CD14-positive monocyte (primary cell): ENCODE data around the gene CALM1. TPM values are rescaled to one million over a fixed set of nuclear protein-coding genes. Genes with fewer than 3 reads are reported as not detected.

Source experiments
- DNase-seq, 3 donors: peaks; one replicate each; pipeline ENCODE4 v3.0.0-alpha.2; 2011 to 2022
- H2AFZ ChIP-seq: 2 replicates; pipeline ENCODE4 v1.6.0; 2012; ENCODE audit warnings: mild to moderate bottlenecking, low read depth, low read length, inconsistent platforms; ENCODE audit not compliant: insufficient read depth, poor library complexity, severe bottlenecking
- H3K27ac ChIP-seq, 2 donors: 1 replicate in 1 of 2; 2 replicates in 1 of 2; pipeline ENCODE4 v1.5.1; 2012 to 2013; ENCODE audit warnings: low read length in 2 of 2, control low read depth in 1 of 2, inconsistent platforms in 1 of 2, low read depth in 1 of 2, mild to moderate bottlenecking in 1 of 2
- H3K27me3 ChIP-seq, 2 donors: one replicate each; pipeline versions ENCODE4 v1.6.0 to v1.6.1; 2011 to 2013; ENCODE audit warnings: low read length in 2 of 2; ENCODE audit not compliant: control insufficient read depth in 2 of 2, insufficient read depth in 2 of 2
- H3K36me3 ChIP-seq, 2 donors: replicated peaks in 1 of 2; 1 replicate in 1 of 2; 2 replicates in 1 of 2; pipeline versions ENCODE4 v1.5.1 to v1.6.1; 2012 to 2013; ENCODE audit warnings: low read length in 2 of 2, control low read depth in 1 of 2, inconsistent platforms in 1 of 2, mild to moderate bottlenecking in 1 of 2; ENCODE audit not compliant: insufficient read depth in 2 of 2, control insufficient read depth in 1 of 2
- H3K4me1 ChIP-seq, 2 donors: 1 replicate in 1 of 2; 2 replicates in 1 of 2; pipeline versions ENCODE4 v1.5.1 to v1.6.1; 2012 to 2013; ENCODE audit warnings: low read length in 2 of 2, control low read depth in 1 of 2, inconsistent platforms in 1 of 2, mild to moderate bottlenecking in 1 of 2, moderate library complexity in 1 of 2; ENCODE audit not compliant: insufficient read depth in 2 of 2, control insufficient read depth in 1 of 2
- H3K4me2 ChIP-seq: replicated peaks from 2 replicates; pipeline ENCODE3; 2012; ENCODE audit warnings: low read length, moderate library complexity, mild to moderate bottlenecking; ENCODE audit not compliant: poor library complexity, severe bottlenecking; ENCODE audit errors: extremely low read depth
- H3K4me3 ChIP-seq, 3 experiments: fragments of 200-600 bp in 1 of 3; sonication (generic) in 1 of 3; replicated peaks in 1 of 3; 1 replicate in 2 of 3; 2 replicates in 1 of 3; pipeline ENCODE4 v1.5.1; 2011 to 2013; ENCODE audit warnings: low read length in 3 of 3, mild to moderate bottlenecking in 3 of 3, control low read depth in 2 of 3, low read depth in 2 of 3, inconsistent platforms in 1 of 3, moderate library complexity in 1 of 3
- H3K79me2 ChIP-seq: 2 replicates; pipeline ENCODE4 v1.6.0; 2012; ENCODE audit warnings: mild to moderate bottlenecking, control low read depth, inconsistent platforms, low read length, moderate library complexity; ENCODE audit not compliant: insufficient read depth
- H3K9ac ChIP-seq: 2 replicates; pipeline ENCODE4 v1.6.0; 2017; ENCODE audit warnings: low read length, mild to moderate bottlenecking; ENCODE audit not compliant: insufficient read depth, poor library complexity, severe bottlenecking
- H3K9me3 ChIP-seq, 2 donors: replicated peaks in 1 of 2; 1 replicate in 1 of 2; 2 replicates in 1 of 2; pipeline versions ENCODE4 v1.5.1 to v1.6.1; 2012 to 2013; ENCODE audit warnings: low read length in 2 of 2, control low read depth in 1 of 2; ENCODE audit not compliant: control insufficient read depth in 1 of 2, insufficient read depth in 1 of 2
- H4K20me1 ChIP-seq: 2 replicates; pipeline ENCODE4 v1.6.0; 2012; ENCODE audit warnings: mild to moderate bottlenecking, low read length, control low read depth, moderate library complexity; ENCODE audit not compliant: insufficient read depth
- H3K27ac Mint-ChIP-seq, 7 donors: one replicate each; pipeline ENCODE4 v1.8.0; 2020; ENCODE audit warnings: mild to moderate bottlenecking in 7 of 7, mixed read lengths in 7 of 7, moderate library complexity in 6 of 7, inconsistent platforms in 2 of 7
- H3K27me3 Mint-ChIP-seq, 3 donors: one replicate each; pipeline ENCODE4 v1.8.0; 2021 to 2022; ENCODE audit warnings: low read depth in 3 of 3, mild to moderate bottlenecking in 3 of 3, mixed read lengths in 3 of 3, moderate library complexity in 3 of 3, inconsistent platforms in 1 of 3
- H3K36me3 Mint-ChIP-seq, 2 donors: one replicate each; pipeline ENCODE4 v1.8.0; 2020; ENCODE audit warnings: mixed read lengths in 2 of 2, inconsistent platforms in 1 of 2, mild to moderate bottlenecking in 1 of 2
- H3K4me1 Mint-ChIP-seq: one replicate; pipeline ENCODE4 v1.8.0; 2020; ENCODE audit warnings: mild to moderate bottlenecking, mixed read lengths
- H3K4me3 Mint-ChIP-seq, 2 donors: one replicate each; pipeline ENCODE4 v1.8.0; 2020; ENCODE audit warnings: mild to moderate bottlenecking in 2 of 2, mixed read lengths in 2 of 2, moderate library complexity in 1 of 2
- H3K9me3 Mint-ChIP-seq, 7 donors: one replicate each; pipeline ENCODE4 v1.8.0; 2020 to 2022; ENCODE audit warnings: mixed read lengths in 7 of 7, mild to moderate bottlenecking in 6 of 7, moderate library complexity in 6 of 7, inconsistent platforms in 2 of 7
- WGBS: methylation state at CpG from one replicate; pipeline ENCODE4 v1.1.5; 2013; ENCODE audit warnings: missing lambda C conversion rate; ENCODE audit not compliant: insufficient coverage; 5-methylcytosine and 5-hydroxymethylcytosine counted together
- intact Hi-C, 2 donors: fragments of 100-400 bp; cut with micrococcal nuclease; formaldehyde crosslinking; loops; one replicate each; pipeline versions ENCODE4 v1.15.0 to v1.15.1; 2023
- polyA plus RNA-seq, 3 donors: library from polyadenylated mRNA; depleted of rRNA in 1 of 3; unstranded in 2 of 3; stranded (reverse) in 1 of 3; fragments of 300-500 nt in 2 of 3; fragments of >200 nt in 1 of 3; fragmentation: Illumina TruSeq in 2 of 3; gene quantifications; 1 replicate in 2 of 3; 2 replicates in 1 of 3; pipeline ENCODE4 v1.2.3, GENCODE V29; 2012 to 2021
- TF ChIP-seq, protein P1 (sequence below): fragments of 200-600 bp; IDR thresholded peaks from one replicate; pipeline ENCODE4 v1.8.0; 2022; ENCODE audit warnings: antibody characterized with exemption, mild to moderate bottlenecking

The CALM1 gene
- polyA plus RNA-seq, 3 donors, result 277 to 912 (median 906) TPM

DNA sequence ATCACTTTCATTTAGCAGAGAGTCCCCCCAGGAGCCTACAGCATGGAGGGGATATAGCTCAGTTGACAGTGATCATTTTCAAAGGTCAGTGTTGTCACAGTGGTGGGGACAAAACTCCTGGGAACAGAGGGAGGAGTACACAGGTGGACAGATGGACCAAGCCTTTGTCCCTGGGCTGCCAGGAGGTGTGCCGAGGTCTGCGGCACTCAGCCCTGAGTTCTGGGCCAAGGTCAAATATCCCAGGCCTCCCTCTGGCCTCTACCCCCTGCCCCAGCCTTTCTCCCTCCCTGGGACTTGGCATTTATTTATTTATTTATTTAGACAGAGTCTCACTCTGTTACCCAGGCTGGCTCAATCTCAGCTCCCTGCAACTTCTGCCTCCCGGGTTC is 24.8 kb downstream of the CALM1 start:
- peaks cover 0 to 8% (median 3%) of the 10 kb centered on the region in 7 donors for H3K9me3 Mint-ChIP-seq
- H3K27me3 Mint-ChIP-seq, result peaks cover 0 to 2% (median 0%) of the 10 kb centered on the region in 3 donors
- no CpG with 5 or more reads among the region's 3 CpGs for WGBS

DNA sequence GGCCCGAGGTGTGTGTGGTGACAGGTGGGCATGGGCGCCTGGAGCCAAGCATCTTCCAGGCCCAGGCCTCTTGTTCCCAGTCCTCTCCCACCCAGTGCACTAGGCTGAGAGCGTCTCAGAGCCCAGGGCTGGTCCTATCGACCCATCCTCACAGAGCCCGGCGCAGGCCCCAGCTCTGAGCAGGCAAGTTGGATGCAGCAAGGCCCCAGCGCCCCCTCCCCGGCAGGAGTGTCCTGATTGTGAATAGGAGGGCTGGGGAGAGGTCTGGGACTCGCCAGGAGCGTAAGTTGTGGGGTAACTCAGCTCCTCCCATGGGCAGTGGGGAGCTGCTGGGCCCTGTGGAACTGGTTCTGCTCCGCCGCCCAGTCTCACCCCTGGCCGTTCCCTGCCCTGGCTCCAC is 26.3 kb downstream of the CALM1 start:
- no peaks in the 10 kb centered on the region for H3K79me2 ChIP-seq
- Mint-ChIP-seq H3K36me3 (no peaks in the 10 kb centered on the region), H3K27me3 (no peaks in the 10 kb centered on the region), H3K4me1 (no peaks in the 10 kb centered on the region), H3K4me3 (no peak overlapping the region), H3K9me3 (peaks cover 0 to 4% (median under 1%) of the 10 kb centered on the region in 7 donors), H3K27ac (no peak overlapping the region)
- H4K20me1 ChIP-seq, result no peaks in the 10 kb centered on the region
- H3K4me1 ChIP-seq, result no peaks in the 10 kb centered on the region
- no peak for DNase-seq
- no peak overlapping the region for H3K27ac ChIP-seq
- no peak overlapping the region for H3K4me2 ChIP-seq
- H3K27me3 ChIP-seq, result no peaks in the 10 kb centered on the region
- no peak overlapping the region for H2AFZ ChIP-seq
- no peak overlapping the region for H3K9ac ChIP-seq
- H3K9me3 ChIP-seq, result no peaks in the 10 kb centered on the region
- no peak overlapping the region for H3K4me3 ChIP-seq
- intact Hi-C loops, result no loop called here
- WGBS, result 97% methylated on average over 13 of the region's 13 CpGs
- H3K36me3 ChIP-seq, result no peaks in the 10 kb centered on the region
- TF ChIP-seq, protein P1, sequence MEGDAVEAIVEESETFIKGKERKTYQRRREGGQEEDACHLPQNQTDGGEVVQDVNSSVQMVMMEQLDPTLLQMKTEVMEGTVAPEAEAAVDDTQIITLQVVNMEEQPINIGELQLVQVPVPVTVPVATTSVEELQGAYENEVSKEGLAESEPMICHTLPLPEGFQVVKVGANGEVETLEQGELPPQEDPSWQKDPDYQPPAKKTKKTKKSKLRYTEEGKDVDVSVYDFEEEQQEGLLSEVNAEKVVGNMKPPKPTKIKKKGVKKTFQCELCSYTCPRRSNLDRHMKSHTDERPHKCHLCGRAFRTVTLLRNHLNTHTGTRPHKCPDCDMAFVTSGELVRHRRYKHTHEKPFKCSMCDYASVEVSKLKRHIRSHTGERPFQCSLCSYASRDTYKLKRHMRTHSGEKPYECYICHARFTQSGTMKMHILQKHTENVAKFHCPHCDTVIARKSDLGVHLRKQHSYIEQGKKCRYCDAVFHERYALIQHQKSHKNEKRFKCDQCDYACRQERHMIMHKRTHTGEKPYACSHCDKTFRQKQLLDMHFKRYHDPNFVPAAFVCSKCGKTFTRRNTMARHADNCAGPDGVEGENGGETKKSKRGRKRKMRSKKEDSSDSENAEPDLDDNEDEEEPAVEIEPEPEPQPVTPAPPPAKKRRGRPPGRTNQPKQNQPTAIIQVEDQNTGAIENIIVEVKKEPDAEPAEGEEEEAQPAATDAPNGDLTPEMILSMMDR, result no peak

More for the DNA sequence above, 24.8 kb downstream of the CALM1 start:
- Histone ChIP-seq H2AFZ (no peak overlapping the region), H3K36me3 (no peaks in the 10 kb centered on the region), H3K79me2 (no peaks in the 10 kb centered on the region), H3K27ac (no peak overlapping the region), H3K9me3 (no peaks in the 10 kb centered on the region), H3K4me3 (no peak overlapping the region), H3K4me2 (no peak overlapping the region), H3K9ac (no peak overlapping the region), H3K4me1 (no peaks in the 10 kb centered on the region), H3K27me3 (no peaks in the 10 kb centered on the region), H4K20me1 (no peaks in the 10 kb centered on the region)
- no peak for DNase-seq
- TF ChIP-seq, protein P1, result no peak
- Mint-ChIP-seq H3K27ac (no peak overlapping the region), H3K4me3 (no peak overlapping the region), H3K4me1 (peaks cover 3% of the 10 kb centered on the region), H3K36me3 (no peaks in the 10 kb centered on the region)
- intact Hi-C loops, result no loop called here
